ENCODE measurements around the gene RFNG. TPM values are rescaled to one million over a fixed set of nuclear protein-coding genes. Genes with fewer than 3 reads are reported as not detected.

The RFNG gene
- total and polyA plus RNA-seq, 2 of the 13 experiments (the other 11 are each of a cell fraction or from before 2014, with no cell fraction given) = 61.4 to 64.0 TPM

GRCh38 chr17:82097184-82097918 lies 45.7 kb upstream of the RFNG start (continued):
- TF ChIP-seq ZNF281 (CRISPR knock-in tag; IDR thresholded peaks at IDR 0.05; ENCODE audit: borderline replicate concordance) = peak; percentile 86
- no peak for TF ChIP-seq ZFP1 (CRISPR knock-in tag; IDR thresholded peaks at IDR 0.05)
- TF ChIP-seq ZNF20 (CRISPR knock-in tag; IDR thresholded peaks at IDR 0.05) = no peak
- TF ChIP-seq RFXAP (CRISPR knock-in tag; IDR thresholded peaks at IDR 0.05; ENCODE audit: borderline replicate concordance) = no peak
- no peak for TF ChIP-seq FOXK2 (IDR thresholded peaks at IDR 0.05)
- TF ChIP-seq BRF2 (CRISPR knock-in tag; IDR thresholded peaks at IDR 0.05) = no peak
- peak; percentile 37 for TF ChIP-seq YY1 (IDR thresholded peaks at IDR 0.05; ENCODE audit: insufficient read depth, insufficient replicate concordance, low read depth, low read length)
- no peak for TF ChIP-seq DPF2 (CRISPR knock-in tag; IDR thresholded peaks at IDR 0.05; ENCODE audit: borderline replicate concordance, low read depth)
- 0 out of 2 replicates have a peak, but pooled peaks have one; percentile 12 for TF ChIP-seq HOXA3 (CRISPR knock-in tag; IDR thresholded peaks at IDR 0.05)
- TF ChIP-seq PHF20 (CRISPR knock-in tag; IDR thresholded peaks at IDR 0.05) = peak; percentile 6; the same call in 1 of the 2 replicates
- TF ChIP-seq ZNF382 (CRISPR knock-in tag; IDR thresholded peaks at IDR 0.05; ENCODE audit: borderline replicate concordance) = no peak
- TF ChIP-seq MTA3 (CRISPR knock-in tag; IDR thresholded peaks at IDR 0.05) = no peak
- TF ChIP-seq MIXL1 (CRISPR knock-in tag; IDR thresholded peaks at IDR 0.05) = no peak
- peak; percentile 42; the same call in 1 of the 2 replicates for TF ChIP-seq HNF1B (CRISPR knock-in tag; IDR thresholded peaks at IDR 0.05)
- TF ChIP-seq SIN3A (IDR thresholded peaks at IDR 0.05; ENCODE audit: borderline replicate concordance, low read depth, low read length) = peak; percentile 58; the same call in 1 of the 2 replicates
- TF ChIP-seq SP2 (CRISPR knock-in tag; IDR thresholded peaks at IDR 0.05) = peak; percentile 44
- TF ChIP-seq HNRNPH1 (optimal IDR thresholded peaks at IDR 0.05; ENCODE audit: low read depth, low read length) = no peak
- TF ChIP-seq ZBTB43 (CRISPR knock-in tag; conservative IDR thresholded peaks at IDR 0.05) = no peak; the same call in 1 of the 2 replicates
- TF ChIP-seq ZNF713 (CRISPR knock-in tag; IDR thresholded peaks at IDR 0.05) = no peak
- no peak for TF ChIP-seq ZNF44 (CRISPR knock-in tag; IDR thresholded peaks at IDR 0.05)
- TF ChIP-seq CC2D1A (CRISPR knock-in tag; IDR thresholded peaks at IDR 0.05) = no peak
- no peak for TF ChIP-seq ZFP37 (CRISPR knock-in tag; IDR thresholded peaks at IDR 0.05; ENCODE audit: borderline replicate concordance)
- no peak for TF ChIP-seq GATAD1 (CRISPR knock-in tag; IDR thresholded peaks at IDR 0.05)
- TF ChIP-seq NKX3-1 (CRISPR knock-in tag; IDR thresholded peaks at IDR 0.05) = no peak
- TF ChIP-seq ETV6 (CRISPR knock-in tag; conservative IDR thresholded peaks at IDR 0.05) = no peak
